ENCODE data around the gene CRYM. TPM values are rescaled to one million over a fixed set of nuclear protein-coding genes. Genes with fewer than 3 reads are reported as not detected.
"Not testable (repeated sequence)": the region's sequence is repeated elsewhere in the genome, so short reads cannot be mapped to it uniquely, and the experiment has no call there.

Gene CRYM
- total RNA-seq, 1 donor from 2014 or later = not detected

DNA sequence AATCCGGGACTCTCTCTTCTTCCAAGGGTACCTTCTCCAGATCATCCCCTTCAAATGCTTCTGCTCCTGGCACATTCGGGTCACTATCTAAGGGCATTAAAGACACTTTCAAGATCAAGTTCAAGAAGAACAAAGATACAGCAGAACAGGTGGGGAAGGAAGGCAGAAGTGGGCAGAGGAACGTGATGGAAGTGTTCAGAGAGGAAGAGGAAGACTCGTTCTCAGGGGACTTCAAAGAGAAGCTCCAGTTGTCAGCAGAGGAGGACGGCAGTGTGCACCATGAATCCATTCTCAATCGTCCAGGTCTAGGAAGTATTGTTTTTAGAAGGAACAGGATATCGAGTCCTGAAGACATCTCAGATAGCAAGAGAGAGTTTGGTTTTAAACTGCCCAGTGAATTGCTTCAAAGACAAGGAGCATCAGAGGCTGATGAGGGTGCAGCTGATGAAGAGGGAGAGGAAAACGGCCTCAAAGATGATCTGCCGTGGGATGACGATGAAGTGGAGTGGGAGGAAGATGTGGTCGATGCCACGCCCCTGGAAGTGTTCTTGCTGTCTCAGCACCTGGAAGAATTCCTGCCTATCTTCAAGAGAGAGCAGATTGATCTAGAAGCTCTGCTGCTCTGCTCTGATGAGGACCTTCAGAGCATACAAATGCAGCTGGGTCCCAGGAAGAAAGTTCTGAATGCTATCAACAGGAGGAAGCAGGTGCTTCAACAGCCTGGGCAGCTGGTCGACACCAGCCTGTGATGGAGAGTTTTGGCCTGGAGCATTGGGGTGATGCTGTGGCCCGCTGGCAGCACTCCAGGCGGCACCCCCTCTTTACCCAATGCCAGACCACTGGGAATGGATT lies 27.8 kb downstream of the CRYM start:
- intact Hi-C loops (cut with micrococcal nuclease) = no loop called here

DNA sequence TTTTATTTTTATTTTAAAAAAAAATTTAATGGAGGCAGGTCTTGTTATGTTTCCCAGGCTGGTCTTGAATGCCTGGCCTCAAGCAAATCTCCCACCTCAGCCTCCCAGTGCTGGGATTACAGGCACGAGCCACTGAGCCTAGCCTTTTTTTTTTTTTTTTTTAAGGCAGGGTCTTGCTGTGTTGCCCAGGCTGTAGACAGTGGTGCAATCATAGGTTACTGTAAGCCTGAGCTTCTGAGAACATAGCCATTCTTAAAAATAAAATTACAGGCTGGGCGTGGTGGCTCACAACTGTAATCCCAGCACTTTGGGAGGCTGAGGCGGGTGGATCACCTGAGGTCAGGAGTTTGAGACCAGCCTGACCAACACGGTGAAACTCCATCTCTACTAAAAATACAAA lies 29.9 kb downstream of the CRYM start:
- intact Hi-C loops (cut with micrococcal nuclease) = not testable (repeated sequence)

GRCh38 chr16:21244518-21245215 lies 33.4 kb downstream of the CRYM start:
- intact Hi-C loops (cut with micrococcal nuclease) = no loop called here

DNA sequence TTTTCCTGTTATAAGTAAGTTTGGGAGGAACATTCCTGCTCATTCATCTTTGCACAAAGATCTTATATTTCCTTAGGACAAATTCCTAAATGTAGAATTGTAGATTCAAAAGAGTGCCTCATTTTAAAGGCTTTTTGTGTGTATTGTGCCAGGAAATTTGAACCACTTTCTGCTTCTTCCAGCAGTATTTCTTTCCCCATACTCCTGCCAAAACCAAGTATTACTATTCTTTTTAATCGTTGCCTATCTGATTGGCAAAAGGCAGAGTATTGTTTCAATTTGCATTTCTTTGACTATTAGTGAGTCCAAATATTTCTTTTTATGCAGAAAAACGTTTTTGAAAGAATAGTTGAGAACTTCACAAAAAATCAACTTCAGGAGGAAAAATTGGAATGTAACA lies 35.3 kb downstream of the CRYM start:
- intact Hi-C loops (cut with micrococcal nuclease) = no loop called here

DNA sequence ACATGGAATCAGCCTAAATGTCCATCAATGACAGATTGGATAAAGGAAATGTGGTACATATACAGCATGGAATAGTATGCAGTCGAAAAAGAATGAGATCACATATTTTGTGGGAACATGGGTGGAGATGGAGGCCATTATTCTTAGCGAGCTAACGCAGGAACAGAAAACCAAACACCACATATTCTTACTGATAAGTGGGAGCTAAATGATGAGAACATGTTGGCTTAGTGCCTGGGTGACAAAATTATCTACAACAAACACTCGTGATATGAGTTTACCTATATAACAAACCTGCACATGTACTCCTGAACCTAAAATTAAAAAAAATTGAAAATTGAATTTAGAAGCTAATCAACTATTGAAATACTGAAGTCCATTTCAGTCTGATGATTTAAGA lies 38.4 kb downstream of the CRYM start:
- intact Hi-C loops (cut with micrococcal nuclease) = no loop called here

- intact Hi-C loops (cut with micrococcal nuclease) = no loop called here
Measured at GRCh38 chr16:21236831-21237230, 41.3 kb downstream of the CRYM start.

DNA sequence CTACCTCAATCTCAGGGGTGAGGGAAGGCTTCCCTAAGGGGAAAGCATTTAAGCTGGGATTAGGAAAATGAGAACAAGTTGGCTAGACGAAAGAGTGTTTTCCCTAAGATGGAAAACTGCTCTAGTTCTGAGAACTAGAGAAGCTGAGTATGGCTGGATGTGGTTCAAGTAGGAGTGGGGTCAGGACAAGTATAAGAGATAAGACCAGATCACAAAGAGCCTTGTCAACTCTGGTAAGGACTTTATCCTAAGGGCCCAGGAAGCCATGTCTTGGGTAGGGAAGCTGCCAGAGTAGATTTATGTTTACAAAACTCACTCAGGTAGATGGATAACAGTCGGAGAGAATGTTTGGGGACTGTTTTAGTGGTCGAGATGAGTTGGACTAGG lies 42.9 kb downstream of the CRYM start:
- intact Hi-C loops (cut with micrococcal nuclease) = no loop called here

DNA sequence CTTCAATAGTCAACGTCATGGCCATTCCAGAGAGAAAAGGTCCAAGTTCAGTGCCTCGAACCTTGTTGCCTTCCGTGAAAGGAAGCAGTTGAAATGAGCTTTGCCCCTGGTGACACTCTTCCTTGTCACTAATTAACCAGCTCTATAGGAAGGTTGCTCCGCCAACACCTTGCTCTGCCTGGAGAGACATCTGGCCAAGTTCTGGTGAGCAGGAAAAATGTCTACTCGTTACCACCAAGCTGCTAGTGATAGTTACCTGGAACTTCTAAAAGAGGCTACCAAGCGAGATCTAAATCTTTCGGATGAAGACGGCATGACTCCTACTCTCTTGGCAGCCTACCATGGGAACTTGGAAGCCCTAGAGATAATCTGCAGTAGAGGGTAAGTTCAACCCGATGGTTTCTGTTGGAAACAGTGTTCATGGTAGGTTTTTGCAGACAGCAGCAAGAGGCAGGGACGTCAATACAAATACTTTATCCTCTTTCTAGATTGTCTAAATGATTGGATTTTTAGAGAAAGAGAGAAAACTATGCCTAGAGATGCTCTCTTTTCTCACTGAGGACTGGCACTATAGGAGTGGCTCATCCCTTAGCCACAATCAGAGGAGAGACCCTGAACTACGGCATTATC lies 44.5 kb downstream of the CRYM start, which contains the start of gene ANKS4B:
Gene ANKS4B (plus strand): TSS at position 179 of the 630 bp plus-strand sequence. CDS start 39 bp downstream, at position 218.
- intact Hi-C loops (cut with micrococcal nuclease) = no loop called here

GRCh38 chr16:21233045-21233520 lies 45.0 kb downstream of the CRYM start:
- intact Hi-C loops (cut with micrococcal nuclease) = no loop called here

- intact Hi-C loops (cut with micrococcal nuclease) = no loop called here
Measured at GRCh38 chr16:21228361-21228872, 49.7 kb downstream of the CRYM start.

GRCh38 chr16:21227866-21228265 lies 50.2 kb downstream of the CRYM start:
- intact Hi-C loops (cut with micrococcal nuclease) = no loop called here

- intact Hi-C loops (cut with micrococcal nuclease) = no loop called here
Measured at GRCh38 chr16:21226749-21227148, 51.3 kb downstream of the CRYM start.

DNA sequence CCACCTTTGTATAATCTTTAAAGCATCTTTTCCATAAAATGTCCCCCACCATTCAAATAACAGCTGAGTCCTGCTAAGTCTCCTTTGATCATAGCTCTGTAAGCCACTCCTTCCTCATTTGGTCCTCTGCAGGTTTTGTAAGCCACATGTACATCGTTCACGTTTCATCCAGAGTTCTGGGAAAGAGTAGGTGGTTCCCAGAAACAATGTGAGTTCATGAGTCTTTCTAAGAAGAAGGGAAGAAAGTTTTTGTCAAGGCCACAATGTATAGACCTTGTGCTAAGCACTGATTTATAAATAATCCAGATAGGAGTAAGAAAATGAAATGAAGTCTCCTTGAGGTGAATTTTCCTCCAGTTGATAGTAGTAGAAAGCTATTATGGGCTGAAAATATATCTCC lies 53.3 kb downstream of the CRYM start:
- intact Hi-C loops (cut with micrococcal nuclease) = no loop called here

DNA sequence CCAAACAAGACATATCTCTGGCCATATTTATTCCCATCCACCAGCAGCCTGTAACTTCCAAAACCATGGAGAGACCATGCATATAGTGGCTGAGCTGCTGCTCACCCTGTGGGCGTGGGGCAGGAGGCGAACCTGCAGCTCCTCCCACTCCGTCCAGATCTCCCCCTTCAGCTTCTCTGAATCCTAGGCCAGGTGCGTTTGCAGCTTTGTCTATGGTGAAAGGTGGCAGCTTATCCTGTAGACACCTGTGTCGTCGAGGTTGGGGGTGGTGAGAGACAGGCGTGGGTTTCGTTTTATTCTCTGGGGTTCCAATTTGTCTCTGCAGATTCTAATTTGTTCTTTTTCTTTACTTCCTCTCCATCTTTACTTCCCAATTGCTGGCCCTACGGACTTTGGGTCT lies 54.3 kb downstream of the CRYM start:
- intact Hi-C loops (cut with micrococcal nuclease) = no loop called here

DNA sequence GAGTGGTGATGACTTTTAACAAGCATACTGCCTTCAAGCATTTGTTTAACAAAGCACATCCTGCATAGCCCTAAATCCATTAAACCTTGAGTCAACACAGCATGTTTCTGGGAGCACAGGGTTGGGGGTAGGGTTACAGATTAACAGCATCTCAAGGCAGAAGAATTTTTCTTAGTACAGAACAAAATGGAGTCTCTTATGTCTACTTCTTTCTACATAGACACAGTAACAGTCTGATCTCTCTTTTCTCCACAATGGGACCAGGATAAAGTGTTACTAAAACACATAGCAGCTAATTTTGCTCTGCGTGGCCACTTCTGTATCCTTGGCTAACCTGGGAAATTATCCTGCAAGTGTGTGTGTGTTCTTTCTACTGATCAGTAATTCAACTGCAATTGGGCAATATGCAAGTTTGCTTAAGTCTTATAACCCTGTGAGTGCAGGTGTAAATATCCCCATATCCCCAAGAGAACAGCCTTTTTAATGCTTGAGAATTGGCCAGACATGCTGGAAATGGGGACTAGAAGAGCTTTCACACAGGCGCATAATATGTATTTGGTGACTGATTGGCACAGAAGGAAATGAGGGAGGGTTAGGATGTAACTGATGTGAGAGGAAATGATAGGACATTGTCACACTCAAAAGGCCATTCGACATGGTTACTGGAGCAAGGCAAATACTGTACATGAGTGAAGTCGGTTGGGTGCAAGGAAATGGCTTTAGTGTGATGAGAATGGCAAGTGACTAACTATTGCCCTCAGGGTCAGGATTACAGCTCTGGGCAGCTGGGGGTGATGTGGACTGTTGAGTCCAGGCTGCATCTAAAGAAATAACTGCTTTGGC lies 55.4 kb downstream of the CRYM start:
- intact Hi-C loops (cut with micrococcal nuclease) = no loop called here

DNA sequence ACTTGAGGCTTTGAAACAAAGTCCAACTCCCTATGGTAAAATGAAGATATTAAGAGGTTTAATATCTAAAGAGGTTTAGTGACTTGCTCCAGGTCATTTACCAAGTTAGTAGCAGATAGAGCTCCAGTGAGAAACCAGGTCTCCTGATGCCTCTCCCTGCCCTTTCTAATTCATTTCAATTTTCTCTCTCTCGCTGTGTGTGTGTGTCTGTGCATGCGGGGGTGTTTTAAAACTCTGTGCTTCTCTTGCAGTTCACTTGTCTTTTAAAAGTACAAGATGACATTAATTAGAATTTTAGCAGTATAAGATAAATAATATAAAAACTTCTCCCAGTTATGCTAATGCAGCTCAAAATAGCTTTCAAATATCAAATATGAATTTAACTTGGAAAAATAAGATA lies 58.5 kb downstream of the CRYM start:
- intact Hi-C loops (cut with micrococcal nuclease) = no loop called here

GRCh38 chr16:21218153-21218552 lies 59.9 kb downstream of the CRYM start:
- intact Hi-C loops (cut with micrococcal nuclease) = no loop called here

GRCh38 chr16:21217121-21217520 lies 61.0 kb downstream of the CRYM start:
- intact Hi-C loops (cut with micrococcal nuclease) = no loop called here

DNA sequence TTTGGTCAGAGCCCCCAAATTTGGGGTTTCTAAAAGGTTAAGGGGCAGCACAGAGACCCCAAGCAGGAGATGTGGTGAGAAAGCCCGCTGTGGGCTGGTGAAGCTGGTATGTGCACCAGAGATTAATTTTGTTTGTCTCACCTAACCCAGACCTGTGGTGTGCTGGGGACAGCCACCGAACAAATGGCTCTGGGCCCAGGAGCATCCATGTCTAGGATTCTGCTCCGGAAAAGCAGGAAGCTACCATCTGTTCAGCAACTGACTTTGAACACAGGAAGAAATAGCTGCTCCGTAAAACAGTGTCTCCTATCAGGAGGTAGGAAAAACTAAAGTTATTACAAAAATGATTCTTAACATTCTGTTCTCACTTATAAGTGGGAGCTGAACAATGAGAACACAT lies 64.0 kb downstream of the CRYM start:
- intact Hi-C loops (cut with micrococcal nuclease) = no loop called here

- intact Hi-C loops (cut with micrococcal nuclease) = no loop called here
Measured at GRCh38 chr16:21211486-21211885, 66.6 kb downstream of the CRYM start, which contains the start of gene ZP2. Gene ZP2 (minus strand): TSS chr16:21211574. CDS start chr16:21211547, 27 bp downstream.
